IMR-90 (cell line): ENCODE results near the gene TMOD4. TPM values are rescaled to one million over a fixed set of nuclear protein-coding genes. Genes with fewer than 3 reads are reported as not detected.

Experiments used
- CTCF ChIP-seq: conservative IDR thresholded peaks from 2 replicates; pipeline ENCODE4 v1.5.1; 2012; ENCODE audit warnings: mild to moderate bottlenecking, low read depth, low read length, improper control_type of control experiment
- MAZ ChIP-seq: IDR thresholded peaks from 2 replicates; pipeline ENCODE4 v1.6.1; 2012; ENCODE audit warnings: low read depth, mild to moderate bottlenecking, low read length, improper control_type of control experiment, moderate library complexity, borderline replicate concordance
- RFX5 ChIP-seq: IDR thresholded peaks from 2 replicates; pipeline ENCODE4 v1.8.0; 2012; ENCODE audit warnings: low read depth, mild to moderate bottlenecking, low read length, moderate library complexity
- SMC3 ChIP-seq: fragments of 150-350 bp; IDR thresholded peaks from 2 replicates; pipeline ENCODE4 v1.6.1; 2016; ENCODE audit warnings: low read depth, mild to moderate bottlenecking, antibody characterized with exemption, low read length, moderate library complexity
- polyA plus RNA-seq, 3 experiments: library from polyadenylated mRNA; depleted of rRNA; stranded (reverse); fragments of >200 nt; gene quantifications; 2 replicates each; pipeline ENCODE4 v1.2.3, GENCODE V29; 2012; ENCODE audit warnings: low replicate concordance in 1 of 3
- total RNA-seq: library from RNA; depleted of rRNA; stranded (reverse); fragments of >200 nt; gene quantifications from 2 replicates; pipeline ENCODE4 v1.2.3, GENCODE V29; 2012

TMOD4 gene
- total and polyA plus RNA-seq, 2 of the 4 experiments (the other 2 are of a cell fraction) = 0.27 TPM; not detected in 1

GRCh38 chr1:151144474-151145303 lies 31.1 kb downstream of the TMOD4 start (continued):
- no peak for TF ChIP-seq CTCF
- TF ChIP-seq RFX5 = no peak
- no peak for TF ChIP-seq SMC3
- no peak for TF ChIP-seq MAZ
